Measurements from ENCODE around the gene PRAC2. TPM values are rescaled to one million over a fixed set of nuclear protein-coding genes. Genes with fewer than 3 reads are reported as not detected.

PRAC2 gene
- total RNA-seq, 1 donor from 2014 or later: not detected

- DNase-seq (no peak), ATAC-seq (peak in 1 of 2 donors; percentile 26)
- Histone ChIP-seq H3K27me3 (ENCODE audit: low read depth) (peaks cover 100% of the 10 kb centered on the region), H3K4me1 (peaks cover 26% of the 10 kb centered on the region), H3K27ac (no peak overlapping the region), H3K4me3 (no peak overlapping the region), H3K36me3 (no peaks in the 10 kb centered on the region), H3K9me3 (no peaks in the 10 kb centered on the region)
- intact Hi-C loops (cut with DNase I): no loop called here
- TF ChIP-seq CTCF (IDR thresholded peaks at IDR 0.05): no peak
These were observed 4.0 kb upstream of the PRAC2 start for GRCh38 chr17:48718761-48719641.

DNA sequence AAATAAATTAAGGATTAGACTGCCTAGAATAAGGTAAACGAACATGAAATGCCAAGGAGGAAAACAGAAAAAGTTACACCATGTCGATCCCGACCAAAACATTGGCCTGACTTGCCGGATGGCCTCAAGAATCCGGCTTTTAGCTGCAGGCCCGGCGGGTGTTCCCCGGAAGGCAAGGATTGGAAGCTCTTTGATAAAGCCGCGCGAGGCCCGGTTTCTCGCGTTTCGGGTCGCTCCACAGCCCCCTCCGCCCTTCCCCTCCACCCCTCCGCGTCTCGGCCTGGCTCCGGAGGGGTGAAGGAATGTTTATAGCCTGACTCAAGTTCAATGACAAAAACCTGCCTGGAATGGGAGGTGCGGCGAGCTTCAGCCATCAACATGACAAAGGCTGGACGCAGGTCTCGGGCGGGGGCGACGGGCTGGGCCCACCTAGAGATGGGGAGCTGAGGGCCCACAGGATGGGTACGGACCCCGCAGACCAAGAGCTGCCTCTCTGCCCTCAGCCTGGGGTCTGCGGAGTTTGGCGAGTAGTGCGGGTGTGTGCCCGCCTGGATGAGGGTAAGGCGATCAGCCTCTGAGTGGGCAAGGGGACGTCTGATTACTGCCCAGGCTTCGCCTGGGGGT is 3.2 kb upstream of the PRAC2 start:
- Histone ChIP-seq H3K9me3 (no peaks in the 10 kb centered on the region), H3K4me1 (peaks cover 33% of the 10 kb centered on the region), H3K27me3 (ENCODE audit: low read depth) (peaks cover 100% of the 10 kb centered on the region), H3K27ac (no peak overlapping the region), H3K36me3 (no peaks in the 10 kb centered on the region), H3K4me3 (no peak overlapping the region)
- intact Hi-C loops (cut with DNase I): no loop called here
- DNase-seq (no peak), ATAC-seq (no peak)
- no peak for TF ChIP-seq CTCF (IDR thresholded peaks at IDR 0.05)

- H3K9me3 ChIP-seq: no peaks in the 10 kb centered on the region
- ATAC-seq (no peak), DNase-seq (no peak)
- peaks cover 100% of the 10 kb centered on the region for H3K27me3 ChIP-seq (ENCODE audit: low read depth)
- H3K4me3 ChIP-seq: no peak overlapping the region
- TF ChIP-seq CTCF (IDR thresholded peaks at IDR 0.05): no peak
- H3K4me1 ChIP-seq: peaks cover 40% of the 10 kb centered on the region
- H3K27ac ChIP-seq: no peak overlapping the region
- intact Hi-C loops (cut with DNase I): no loop called here
- H3K36me3 ChIP-seq: no peaks in the 10 kb centered on the region
These were observed 2.5 kb upstream of the PRAC2 start for GRCh38 chr17:48720266-48721008.

- peaks cover 41% of the 10 kb centered on the region for H3K4me1 ChIP-seq
- H3K27me3 ChIP-seq (ENCODE audit: low read depth): peaks cover 100% of the 10 kb centered on the region
- no peak for TF ChIP-seq CTCF (IDR thresholded peaks at IDR 0.05)
These were observed 2.0 kb upstream of the PRAC2 start for GRCh38 chr17:48721009-48721402.

DNA sequence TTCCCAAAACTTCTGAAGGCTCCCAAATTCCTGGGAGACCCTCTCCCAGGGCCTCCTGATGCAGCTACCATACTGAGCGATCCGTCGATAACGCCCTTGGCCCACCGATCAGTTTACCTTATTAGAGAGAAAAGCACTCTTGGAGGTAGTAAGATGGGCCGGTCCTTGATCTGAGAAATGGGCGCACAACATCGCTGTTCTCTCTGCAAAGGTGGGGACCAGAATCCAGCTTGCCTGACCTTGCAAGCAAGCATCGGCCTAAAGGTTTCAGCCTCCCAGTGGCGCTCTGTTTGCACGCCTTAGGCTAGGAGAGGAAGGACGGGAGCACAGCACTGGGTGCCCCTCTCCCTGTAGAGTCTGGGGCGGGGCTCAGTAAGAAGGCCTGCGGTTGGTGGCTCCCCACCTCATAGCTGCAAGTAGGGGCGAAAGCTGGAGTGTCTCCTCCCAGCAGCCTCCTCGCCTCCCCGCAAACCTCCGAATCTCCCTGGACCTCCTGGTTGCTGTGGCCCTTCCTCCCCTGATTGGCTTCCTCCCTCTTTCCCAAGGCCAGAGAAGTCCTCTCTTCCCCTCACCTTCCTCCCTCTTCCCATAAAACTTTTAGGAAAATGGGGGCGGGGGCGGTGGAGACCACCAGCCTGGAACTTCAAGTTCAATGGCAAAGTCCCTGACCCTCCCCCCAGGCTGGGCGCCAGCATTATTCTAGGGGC is 631 bp upstream of the PRAC2 start, which contains the start of gene PRAC1:
TSS of gene PRAC1 (minus strand) at position 318 of the 707 bp plus-strand sequence. CDS start at position 192, 126 bp downstream.
- intact Hi-C loops (cut with DNase I): no loop called here
- Histone ChIP-seq H3K27me3 (ENCODE audit: low read depth) (peaks cover 100% of the 10 kb centered on the region), H3K4me3 (peak within 1 kb of the TSS; percentile 17), H3K4me1 (peaks cover 41% of the 10 kb centered on the region), H3K36me3 (no peaks in the 10 kb centered on the region), H3K9me3 (no peaks in the 10 kb centered on the region), H3K27ac (no peak within 1 kb of the TSS)
- TF ChIP-seq CTCF (IDR thresholded peaks at IDR 0.05): no peak
- DNase-seq: no peak
- ATAC-seq: no peak

More at GRCh38 chr17:48721009-48721402, 2.0 kb upstream of the PRAC2 start:
- DNase-seq (no peak), ATAC-seq (no peak)
- H3K36me3 ChIP-seq: no peaks in the 10 kb centered on the region
- no peak overlapping the region for H3K27ac ChIP-seq
- H3K4me3 ChIP-seq: no peak overlapping the region
- no peaks in the 10 kb centered on the region for H3K9me3 ChIP-seq
- intact Hi-C loops (cut with DNase I): no loop called here

Data from lower lobe of right lung (tissue), 2 donors.